K562 (cell line): ENCODE data around the gene PGBD1. TPM values are rescaled to one million over a fixed set of nuclear protein-coding genes. Genes with fewer than 3 reads are reported as not detected.

Experiments
- CREB3L1 ChIP-seq: fragments of 450-650 bp; IDR thresholded peaks from 2 replicates; pipeline ENCODE4 v1.6.1; 2014; ENCODE audit warnings: low read depth, mild to moderate bottlenecking, moderate library complexity, borderline replicate concordance
- EGR1 ChIP-seq: fragments of 450-650 bp; conservative IDR thresholded peaks from 2 replicates; pipeline ENCODE4 v1.6.1; 2017; ENCODE audit warnings: mild to moderate bottlenecking
- ETV5 ChIP-seq: sonication (generic); formaldehyde crosslinking; IDR thresholded peaks from 2 replicates; pipeline ENCODE4 v1.4.0; 2020; ENCODE audit warnings: low read depth, mild to moderate bottlenecking, missing genetic modification reagents
- FIP1L1 ChIP-seq: fragments of 200-400 bp; formaldehyde crosslinking; IDR thresholded peaks from 2 replicates; pipeline ENCODE4 v1.6.1; 2018; ENCODE audit warnings: mild to moderate bottlenecking, low read depth, low read length; ENCODE audit not compliant: poor library complexity, severe bottlenecking
- HNRNPUL1 ChIP-seq: fragments of 200-400 bp; formaldehyde crosslinking; IDR thresholded peaks from 2 replicates; pipeline ENCODE4 v1.6.1; 2017; ENCODE audit warnings: low read length
- MCM7 ChIP-seq, 2 experiments: fragments of 450-650 bp; IDR thresholded peaks; 2 replicates each; pipeline ENCODE4 v1.6.1; 2016 to 2018
- NR2C1 ChIP-seq, 2 experiments: fragments of 450-650 bp; IDR thresholded peaks; 2 replicates each; pipeline ENCODE4 v1.6.1; 2017; ENCODE audit warnings: mild to moderate bottlenecking in 2 of 2, antibody characterized with exemption in 1 of 2, inconsistent platforms in 1 of 2, missing compliant biosample characterization in 1 of 2, missing genetic modification characterization in 1 of 2
- POLR2G ChIP-seq: fragments of 200-400 bp; formaldehyde crosslinking; IDR thresholded peaks from 2 replicates; pipeline ENCODE4 v1.6.1; 2017; ENCODE audit warnings: low read depth, mild to moderate bottlenecking, antibody characterized with exemption, low read length, moderate library complexity
- PRPF4 ChIP-seq: fragments of 200-400 bp; formaldehyde crosslinking; IDR thresholded peaks from one replicate; pipeline ENCODE4 v1.6.1; 2017; ENCODE audit warnings: low read length, low read depth, mild to moderate bottlenecking; ENCODE audit not compliant: insufficient read depth, poor library complexity, severe bottlenecking
- PURB ChIP-seq: sonication (generic); formaldehyde crosslinking; IDR thresholded peaks from 2 replicates; pipeline ENCODE4 v1.9.0; 2021; ENCODE audit warnings: low read depth, mild to moderate bottlenecking, missing genetic modification reagents
- SIN3B ChIP-seq: fragments of 450-650 bp; IDR thresholded peaks from 2 replicates; pipeline ENCODE4 v1.6.1; 2017; ENCODE audit warnings: low read depth, mild to moderate bottlenecking, moderate library complexity
- TAF1 ChIP-seq: IDR thresholded peaks from 2 replicates; pipeline ENCODE4 v1.6.1; 2011; ENCODE audit warnings: mild to moderate bottlenecking, low read length, moderate library complexity; ENCODE audit not compliant: insufficient read depth, control insufficient read depth, severe bottlenecking; ENCODE audit errors: extremely low read depth
- TAF9B ChIP-seq: fragments of 450-650 bp; IDR thresholded peaks from 2 replicates; pipeline ENCODE4 v1.6.1; 2018; ENCODE audit warnings: mild to moderate bottlenecking; ENCODE audit not compliant: partially characterized antibody
- TCF7 ChIP-seq: sonication (generic); IDR thresholded peaks from 2 replicates; pipeline ENCODE4 v1.6.1; 2016; ENCODE audit warnings: antibody characterized with exemption, borderline replicate concordance
- XRCC4 ChIP-seq: IDR thresholded peaks from one replicate; pipeline ENCODE4 v1.6.1; 2011; ENCODE audit not compliant: insufficient read depth, insufficient read length; ENCODE audit errors: extremely low read depth
- ZBTB7A ChIP-seq: IDR thresholded peaks from 2 replicates; pipeline ENCODE4 v1.6.1; 2011; ENCODE audit warnings: low read depth, mild to moderate bottlenecking, low read length, moderate library complexity, borderline replicate concordance; ENCODE audit not compliant: control insufficient read depth
- ZNF79 ChIP-seq: fragments of 250-450 bp; sonication (Bioruptor Pico); IDR thresholded peaks from 2 replicates; pipeline ENCODE4 v1.4.0; 2020; ENCODE audit warnings: low read depth, mild to moderate bottlenecking, moderate library complexity
- polyA plus RNA-seq, 8 experiments: library from polyadenylated mRNA; depleted of rRNA in 4 of 8; stranded (reverse) in 5 of 8; unstranded in 3 of 8; fragments of >200 nt; fragmentation: Nextera tagmentation in 2 of 8; fragmentation: Illumina TruSeq in 1 of 8; extraction: Ambion mirVana in 2 of 8; extraction: Trizol in 1 of 8; gene quantifications; 2 replicates each; pipeline versions ENCODE4 v1.2.1 to v1.2.3, GENCODE V29; 2011 to 2014; ENCODE audit warnings: inconsistent platforms in 1 of 8, missing spikeins in 1 of 8
- total RNA-seq, 7 experiments: library from RNA; depleted of rRNA in 6 of 7; stranded (reverse); fragments of >200 nt in 6 of 7; fragmentation: Illumina TruSeq in 2 of 7; extraction: Trizol in 2 of 7; gene quantifications; 2 replicates each; pipeline versions ENCODE4 v1.2.1 to v1.2.3, GENCODE V29; 2011 to 2021; ENCODE audit warnings: low replicate concordance in 1 of 7
- TF ChIP-seq, protein P1 (sequence below), 2 experiments: IDR thresholded peaks; 2 replicates each; pipeline ENCODE4 v1.6.1; 2012; ENCODE audit warnings: improper control_type of control experiment in 2 of 2, low read depth in 2 of 2, low read length in 2 of 2, borderline replicate concordance in 1 of 2
- TF ChIP-seq, protein P2 (sequence below): sonication (generic); formaldehyde crosslinking; IDR thresholded peaks from 2 replicates; pipeline ENCODE4 v1.5.0; 2020; ENCODE audit warnings: missing genetic modification reagents

Gene PGBD1
- total and polyA plus RNA-seq, 9 of the 15 experiments (the other 6 are each of a cell fraction or from before 2014, with no cell fraction given), result 3.3 to 9.0 (median 7.3) TPM

- TF ChIP-seq ETV5 (CRISPR knock-in tag), result peak; percentile 89
- TF ChIP-seq TCF7, result peak; percentile 78; the same call in 1 of the 2 replicates
- peak; percentile 70 for TF ChIP-seq TAF1
- TF ChIP-seq, protein P1, sequence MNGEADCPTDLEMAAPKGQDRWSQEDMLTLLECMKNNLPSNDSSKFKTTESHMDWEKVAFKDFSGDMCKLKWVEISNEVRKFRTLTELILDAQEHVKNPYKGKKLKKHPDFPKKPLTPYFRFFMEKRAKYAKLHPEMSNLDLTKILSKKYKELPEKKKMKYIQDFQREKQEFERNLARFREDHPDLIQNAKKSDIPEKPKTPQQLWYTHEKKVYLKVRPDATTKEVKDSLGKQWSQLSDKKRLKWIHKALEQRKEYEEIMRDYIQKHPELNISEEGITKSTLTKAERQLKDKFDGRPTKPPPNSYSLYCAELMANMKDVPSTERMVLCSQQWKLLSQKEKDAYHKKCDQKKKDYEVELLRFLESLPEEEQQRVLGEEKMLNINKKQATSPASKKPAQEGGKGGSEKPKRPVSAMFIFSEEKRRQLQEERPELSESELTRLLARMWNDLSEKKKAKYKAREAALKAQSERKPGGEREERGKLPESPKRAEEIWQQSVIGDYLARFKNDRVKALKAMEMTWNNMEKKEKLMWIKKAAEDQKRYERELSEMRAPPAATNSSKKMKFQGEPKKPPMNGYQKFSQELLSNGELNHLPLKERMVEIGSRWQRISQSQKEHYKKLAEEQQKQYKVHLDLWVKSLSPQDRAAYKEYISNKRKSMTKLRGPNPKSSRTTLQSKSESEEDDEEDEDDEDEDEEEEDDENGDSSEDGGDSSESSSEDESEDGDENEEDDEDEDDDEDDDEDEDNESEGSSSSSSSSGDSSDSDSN (IDR thresholded peaks at IDR 0.05; ENCODE audit: borderline replicate concordance in 1 of 2, low read depth in 2 of 2, low read length in 2 of 2), result 0 out of 4 replicates have a peak, but pooled peaks of 1 of the 2 experiments have one; percentile 59
- TF ChIP-seq NR2C1 (IDR thresholded peaks at IDR 0.05), result no peak
- 0 out of 2 replicates have a peak, but pooled peaks have one; percentile 28 for TF ChIP-seq NR2C1 (tag; IDR thresholded peaks at IDR 0.05)
- TF ChIP-seq MCM7 (IDR thresholded peaks at IDR 0.05), result no peak
- TF ChIP-seq TAF9B, result peak; percentile 82
- TF ChIP-seq SIN3B, result 0 out of 2 replicates have a peak, but pooled peaks have one; percentile 5
- TF ChIP-seq HNRNPUL1, result no peak
- peak; percentile 93 for TF ChIP-seq POLR2G
- TF ChIP-seq ZNF79 (CRISPR knock-in tag), result no peak
- TF ChIP-seq, protein P2, sequence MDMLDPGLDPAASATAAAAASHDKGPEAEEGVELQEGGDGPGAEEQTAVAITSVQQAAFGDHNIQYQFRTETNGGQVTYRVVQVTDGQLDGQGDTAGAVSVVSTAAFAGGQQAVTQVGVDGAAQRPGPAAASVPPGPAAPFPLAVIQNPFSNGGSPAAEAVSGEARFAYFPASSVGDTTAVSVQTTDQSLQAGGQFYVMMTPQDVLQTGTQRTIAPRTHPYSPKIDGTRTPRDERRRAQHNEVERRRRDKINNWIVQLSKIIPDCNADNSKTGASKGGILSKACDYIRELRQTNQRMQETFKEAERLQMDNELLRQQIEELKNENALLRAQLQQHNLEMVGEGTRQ (CRISPR knock-in tag), result no peak
- peak; percentile 94; the same call in 1 of the 2 replicates for TF ChIP-seq ZBTB7A
- no peak for TF ChIP-seq PRPF4
- no peak for TF ChIP-seq XRCC4
- TF ChIP-seq EGR1, result peak; percentile 91
- peak; percentile 51 for TF ChIP-seq CREB3L1
- TF ChIP-seq FIP1L1, result peak; percentile 91
- no peak for TF ChIP-seq PURB (CRISPR knock-in tag)
Observed at GRCh38 chr6:28335564-28336283, 54.4 kb downstream of the PGBD1 start, which contains the start of gene ZSCAN31 (continued).
